ENCODE results near the gene HOXB8.

- TF ChIP-seq CTCF (IDR thresholded peaks at IDR 0.05), result no peak
- TF ChIP-seq POLR2A (IDR thresholded peaks at IDR 0.05), result no peak
These were observed 30.6 kb upstream of the HOXB8 start for GRCh38 chr17:48645639-48646182.
